Measurements from ENCODE around the gene PFKP.

DNA sequence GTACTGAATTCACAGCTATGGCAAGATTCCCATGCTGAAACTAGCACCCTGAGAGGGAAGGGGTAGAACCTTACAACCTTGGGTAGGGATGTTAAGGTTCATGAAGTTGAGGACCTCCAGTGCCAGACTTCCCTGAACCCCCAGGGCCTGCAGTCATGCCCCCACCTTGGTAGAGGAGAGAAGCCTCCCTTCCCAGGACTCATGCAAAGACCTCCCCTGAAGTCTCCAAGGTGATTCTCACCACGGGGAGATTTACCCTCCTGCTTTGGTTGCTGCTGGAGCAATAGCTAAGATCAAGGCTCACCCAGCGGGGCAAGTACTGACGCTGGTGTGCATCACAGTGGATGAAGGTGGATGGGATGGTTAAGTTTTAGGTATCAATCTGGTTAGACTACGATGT, 49.1 kb upstream of the PFKP start:
- TF ChIP-seq CTCF (IDR thresholded peaks at IDR 0.05), result no peak
- no peak for TF ChIP-seq POLR2A (IDR thresholded peaks at IDR 0.05)

All from lower leg skin (tissue), 3 donors.